HEK293 (cell line): ENCODE results near the gene KCNE4.

Source experiments
- CTCF ChIA-PET: fragments of 350-600 bp; formaldehyde crosslinking; extraction: SDS; loops from one replicate; lab custom pipeline; 2021; ENCODE audit warnings: antibody characterized with exemption; lab: Yijun Ruan, JAX
- POLR2A ChIA-PET: fragments of 300-600 bp; formaldehyde crosslinking; extraction: SDS; loops from one replicate; lab custom pipeline; 2020; ENCODE audit warnings: antibody characterized with exemption, inconsistent platforms; lab: Yijun Ruan, JAX
- H3K27ac ChIP-seq: fragments of 200-500 bp; sonication (Bioruptor generic); 2 replicates; pipeline ENCODE4 v1.5.1; 2014; ENCODE audit warnings: low read depth, low read length, control low read depth, inconsistent platforms; ENCODE audit errors: extremely low read depth
- H3K36me3 ChIP-seq, 2 experiments: fragments of 200-500 bp in 1 of 2; sonication (Bioruptor generic) in 1 of 2; 1 replicate in 1 of 2; 2 replicates in 1 of 2; pipeline ENCODE4 v1.5.1; 2014 to 2017; ENCODE audit warnings: inconsistent platforms in 2 of 2, low read length in 2 of 2; ENCODE audit not compliant: control insufficient read depth in 2 of 2, insufficient read depth in 1 of 2
- H3K4me1 ChIP-seq: fragments of 200-500 bp; sonication (Bioruptor generic); 2 replicates; pipeline ENCODE4 v1.5.1; 2014; ENCODE audit warnings: mild to moderate bottlenecking, low read length, inconsistent platforms; ENCODE audit not compliant: control insufficient read depth, insufficient read depth
- H3K4me3 ChIP-seq: 2 replicates; pipeline ENCODE4 v1.5.1; 2011; ENCODE audit warnings: low read depth, mild to moderate bottlenecking, control low read depth, low read length, moderate library complexity
- H3K9me3 ChIP-seq: fragments of 200-500 bp; sonication (Bioruptor generic); 2 replicates; pipeline ENCODE4 v1.5.1; 2014; ENCODE audit warnings: low read depth, low read length, inconsistent platforms; ENCODE audit not compliant: control insufficient read depth, insufficient read depth
- ATF2 ChIP-seq: fragments of 450-650 bp; formaldehyde crosslinking; IDR thresholded peaks from 2 replicates; pipeline ENCODE4 v1.5.1; 2016; ENCODE audit warnings: missing biosample characterization, missing genetic modification characterization, low read depth
- IKZF3 ChIP-seq: fragments of 450-650 bp; IDR thresholded peaks from 2 replicates; pipeline ENCODE4 v1.5.0; 2018; ENCODE audit warnings: missing biosample characterization, mild to moderate bottlenecking, missing genetic modification characterization, moderate library complexity
- MYNN ChIP-seq: fragments of 450-650 bp; formaldehyde crosslinking; IDR thresholded peaks from 2 replicates; pipeline ENCODE4 v1.5.1; 2016; ENCODE audit warnings: missing biosample characterization, missing genetic modification characterization, borderline replicate concordance
- MZF1 ChIP-seq: fragments of 450-650 bp; formaldehyde crosslinking; IDR thresholded peaks from 2 replicates; pipeline ENCODE4 v1.5.1; 2017; ENCODE audit warnings: missing biosample characterization, missing genetic modification characterization, borderline replicate concordance
- WT1 ChIP-seq: fragments of 450-650 bp; formaldehyde crosslinking; IDR thresholded peaks from 2 replicates; pipeline ENCODE4 v1.5.1; 2016; ENCODE audit warnings: missing biosample characterization, missing genetic modification characterization
- ZFHX2 ChIP-seq: fragments of 450-650 bp; formaldehyde crosslinking; conservative IDR thresholded peaks from 2 replicates; pipeline ENCODE4 v1.5.1; 2016; ENCODE audit warnings: missing biosample characterization, missing genetic modification characterization
- ZIC2 ChIP-seq: fragments of 450-650 bp; formaldehyde crosslinking; IDR thresholded peaks from 2 replicates; pipeline ENCODE4 v1.5.1; 2016; ENCODE audit warnings: missing biosample characterization, missing genetic modification characterization
- ZNF133 ChIP-seq: fragments of 450-650 bp; formaldehyde crosslinking; IDR thresholded peaks from 2 replicates; pipeline ENCODE4 v1.5.1; 2016; ENCODE audit warnings: missing biosample characterization, missing genetic modification characterization
- ZNF335 ChIP-seq: fragments of 450-650 bp; formaldehyde crosslinking; conservative IDR thresholded peaks from 2 replicates; pipeline ENCODE4 v1.5.1; 2016; ENCODE audit warnings: missing biosample characterization, missing genetic modification characterization
- ZNF426 ChIP-seq: fragments of 450-650 bp; formaldehyde crosslinking; IDR thresholded peaks from 2 replicates; pipeline ENCODE4 v1.5.1; 2017; ENCODE audit warnings: missing biosample characterization, missing genetic modification characterization, mild to moderate bottlenecking, inconsistent platforms, moderate library complexity
- ZNF580 ChIP-seq: fragments of 450-650 bp; formaldehyde crosslinking; IDR thresholded peaks from 2 replicates; pipeline ENCODE4 v1.5.1; 2016; ENCODE audit warnings: missing biosample characterization, missing genetic modification characterization
- ZNF701 ChIP-seq: fragments of 450-650 bp; formaldehyde crosslinking; IDR thresholded peaks from 2 replicates; pipeline ENCODE4 v1.5.1; 2016; ENCODE audit warnings: missing biosample characterization, missing genetic modification characterization
- ZNF785 ChIP-seq: fragments of 450-650 bp; formaldehyde crosslinking; IDR thresholded peaks from 2 replicates; pipeline ENCODE4 v1.5.1; 2016; ENCODE audit warnings: missing biosample characterization, missing genetic modification characterization
- TF ChIP-seq, protein P1 (sequence below): fragments of 450-650 bp; formaldehyde crosslinking; IDR thresholded peaks from 2 replicates; pipeline ENCODE4 v1.5.1; 2016; ENCODE audit warnings: missing biosample characterization, missing genetic modification characterization
- TF ChIP-seq, protein P2 (sequence below): fragments of 450-650 bp; formaldehyde crosslinking; IDR thresholded peaks from 2 replicates; pipeline ENCODE4 v1.5.1; 2016; ENCODE audit warnings: missing biosample characterization, missing genetic modification characterization
- TF ChIP-seq, protein P3 (sequence below): fragments of 450-650 bp; formaldehyde crosslinking; conservative IDR thresholded peaks from 2 replicates; pipeline ENCODE4 v1.5.1; 2016; ENCODE audit warnings: low read depth, missing biosample characterization, missing genetic modification characterization

The KCNE4 gene

DNA sequence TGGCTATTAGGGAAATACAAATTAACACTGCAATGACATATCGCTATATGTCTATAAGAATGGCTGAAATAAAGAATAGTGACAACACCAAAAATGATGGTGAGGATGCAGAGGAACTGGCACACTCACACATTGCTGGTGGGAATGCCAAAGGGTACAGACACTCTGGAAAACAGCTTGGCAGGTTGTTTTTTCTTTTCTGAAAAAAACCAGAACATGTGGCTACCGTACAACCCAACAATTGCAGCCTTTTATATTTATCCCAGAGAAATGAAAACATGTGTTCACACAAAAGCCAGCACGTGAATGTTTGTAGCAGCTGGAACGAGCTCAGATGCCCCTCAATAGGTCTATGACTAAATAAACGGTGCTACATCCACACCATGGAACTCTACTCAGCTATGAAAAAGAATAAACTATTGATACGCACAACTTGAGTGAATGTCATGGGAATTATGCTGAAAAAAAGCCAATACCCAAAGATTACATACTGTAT is 45.9 kb downstream of the KCNE4 start:
- H3K4me1 ChIP-seq, result no peaks in the 10 kb centered on the region
- ChIA-PET POLR2A (no interaction called here), CTCF (no interaction called here)
- H3K36me3 ChIP-seq, result no peaks in the 10 kb centered on the region
- H3K27ac ChIP-seq, result no peak overlapping the region
- TF ChIP-seq, protein P1, sequence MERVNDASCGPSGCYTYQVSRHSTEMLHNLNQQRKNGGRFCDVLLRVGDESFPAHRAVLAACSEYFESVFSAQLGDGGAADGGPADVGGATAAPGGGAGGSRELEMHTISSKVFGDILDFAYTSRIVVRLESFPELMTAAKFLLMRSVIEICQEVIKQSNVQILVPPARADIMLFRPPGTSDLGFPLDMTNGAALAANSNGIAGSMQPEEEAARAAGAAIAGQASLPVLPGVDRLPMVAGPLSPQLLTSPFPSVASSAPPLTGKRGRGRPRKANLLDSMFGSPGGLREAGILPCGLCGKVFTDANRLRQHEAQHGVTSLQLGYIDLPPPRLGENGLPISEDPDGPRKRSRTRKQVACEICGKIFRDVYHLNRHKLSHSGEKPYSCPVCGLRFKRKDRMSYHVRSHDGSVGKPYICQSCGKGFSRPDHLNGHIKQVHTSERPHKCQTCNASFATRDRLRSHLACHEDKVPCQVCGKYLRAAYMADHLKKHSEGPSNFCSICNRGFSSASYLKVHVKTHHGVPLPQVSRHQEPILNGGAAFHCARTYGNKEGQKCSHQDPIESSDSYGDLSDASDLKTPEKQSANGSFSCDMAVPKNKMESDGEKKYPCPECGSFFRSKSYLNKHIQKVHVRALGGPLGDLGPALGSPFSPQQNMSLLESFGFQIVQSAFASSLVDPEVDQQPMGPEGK, result no peak
- TF ChIP-seq ZNF701 (tag by site-specific recombination), result no peak
- no peak for TF ChIP-seq ZNF426 (tag by site-specific recombination)
- no peak for TF ChIP-seq MYNN (tag by site-specific recombination)
- TF ChIP-seq ZNF785 (tag by site-specific recombination), result no peak
- TF ChIP-seq, protein P2, sequence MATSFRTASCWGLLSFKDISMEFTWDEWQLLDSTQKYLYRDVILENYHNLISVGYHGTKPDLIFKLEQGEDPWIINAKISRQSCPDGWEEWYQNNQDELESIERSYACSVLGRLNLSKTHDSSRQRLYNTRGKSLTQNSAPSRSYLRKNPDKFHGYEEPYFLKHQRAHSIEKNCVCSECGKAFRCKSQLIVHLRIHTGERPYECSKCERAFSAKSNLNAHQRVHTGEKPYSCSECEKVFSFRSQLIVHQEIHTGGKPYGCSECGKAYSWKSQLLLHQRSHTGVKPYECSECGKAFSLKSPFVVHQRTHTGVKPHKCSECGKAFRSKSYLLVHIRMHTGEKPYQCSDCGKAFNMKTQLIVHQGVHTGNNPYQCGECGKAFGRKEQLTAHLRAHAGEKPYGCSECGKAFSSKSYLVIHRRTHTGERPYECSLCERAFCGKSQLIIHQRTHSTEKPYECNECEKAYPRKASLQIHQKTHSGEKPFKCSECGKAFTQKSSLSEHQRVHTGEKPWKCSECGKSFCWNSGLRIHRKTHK (tag by site-specific recombination), result no peak
- TF ChIP-seq MZF1 (tag by site-specific recombination), result no peak
- no peak overlapping the region for H3K4me3 ChIP-seq
- H3K9me3 ChIP-seq, result no peaks in the 10 kb centered on the region

- ChIA-PET CTCF (interaction anchor here (0.6 to 4.9 kb wide), 2 partner anchors 128 to 193 kb away, joined by 5 to 37 read pairs; no protein-coding TSS in a partner anchor), POLR2A (no interaction called here)
- Histone ChIP-seq H3K27ac (no peak overlapping the region), H3K36me3 (no peaks in the 10 kb centered on the region), H3K4me3 (no peak overlapping the region), H3K9me3 (no peaks in the 10 kb centered on the region), H3K4me1 (no peaks in the 10 kb centered on the region)
- TF ChIP-seq MYNN (tag by site-specific recombination), result no peak
- TF ChIP-seq ZNF580 (tag by site-specific recombination), result no peak
- TF ChIP-seq ZIC2, result no peak
- TF ChIP-seq ZNF335, result no peak
- TF ChIP-seq, protein P3, sequence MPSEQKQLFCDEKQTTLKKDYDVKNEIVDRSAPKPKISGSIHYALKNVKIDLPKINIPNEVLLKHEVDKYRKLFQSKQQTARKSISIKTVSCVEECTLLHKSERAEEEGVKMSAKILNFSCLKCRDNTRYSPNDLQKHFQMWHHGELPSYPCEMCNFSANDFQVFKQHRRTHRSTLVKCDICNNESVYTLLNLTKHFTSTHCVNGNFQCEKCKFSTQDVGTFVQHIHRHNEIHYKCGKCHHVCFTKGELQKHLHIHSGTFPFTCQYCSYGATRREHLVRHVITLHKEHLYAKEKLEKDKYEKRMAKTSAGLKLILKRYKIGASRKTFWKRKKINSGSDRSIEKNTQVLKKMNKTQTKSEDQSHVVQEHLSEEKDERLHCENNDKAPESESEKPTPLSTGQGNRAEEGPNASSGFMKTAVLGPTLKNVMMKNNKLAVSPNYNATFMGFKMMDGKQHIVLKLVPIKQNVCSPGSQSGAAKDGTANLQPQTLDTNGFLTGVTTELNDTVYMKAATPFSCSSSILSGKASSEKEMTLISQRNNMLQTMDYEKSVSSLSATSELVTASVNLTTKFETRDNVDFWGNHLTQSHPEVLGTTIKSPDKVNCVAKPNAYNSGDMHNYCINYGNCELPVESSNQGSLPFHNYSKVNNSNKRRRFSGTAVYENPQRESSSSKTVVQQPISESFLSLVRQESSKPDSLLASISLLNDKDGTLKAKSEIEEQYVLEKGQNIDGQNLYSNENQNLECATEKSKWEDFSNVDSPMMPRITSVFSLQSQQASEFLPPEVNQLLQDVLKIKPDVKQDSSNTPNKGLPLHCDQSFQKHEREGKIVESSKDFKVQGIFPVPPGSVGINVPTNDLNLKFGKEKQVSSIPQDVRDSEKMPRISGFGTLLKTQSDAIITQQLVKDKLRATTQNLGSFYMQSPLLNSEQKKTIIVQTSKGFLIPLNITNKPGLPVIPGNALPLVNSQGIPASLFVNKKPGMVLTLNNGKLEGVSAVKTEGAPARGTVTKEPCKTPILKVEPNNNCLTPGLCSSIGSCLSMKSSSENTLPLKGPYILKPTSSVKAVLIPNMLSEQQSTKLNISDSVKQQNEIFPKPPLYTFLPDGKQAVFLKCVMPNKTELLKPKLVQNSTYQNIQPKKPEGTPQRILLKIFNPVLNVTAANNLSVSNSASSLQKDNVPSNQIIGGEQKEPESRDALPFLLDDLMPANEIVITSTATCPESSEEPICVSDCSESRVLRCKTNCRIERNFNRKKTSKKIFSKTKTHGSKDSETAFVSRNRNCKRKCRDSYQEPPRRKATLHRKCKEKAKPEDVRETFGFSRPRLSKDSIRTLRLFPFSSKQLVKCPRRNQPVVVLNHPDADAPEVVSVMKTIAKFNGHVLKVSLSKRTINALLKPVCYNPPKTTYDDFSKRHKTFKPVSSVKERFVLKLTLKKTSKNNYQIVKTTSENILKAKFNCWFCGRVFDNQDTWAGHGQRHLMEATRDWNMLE (tag by site-specific recombination), result no peak
- no peak for TF ChIP-seq WT1
- TF ChIP-seq IKZF3 (tag by site-specific recombination), result no peak
- no peak for TF ChIP-seq ZFHX2
- no peak for TF ChIP-seq ATF2 (tag by site-specific recombination)
- no peak for TF ChIP-seq ZNF133
These were observed 47.6 kb downstream of the KCNE4 start for GRCh38 chr2:223099561-223099960.
